Activated naive CD8-positive, alpha-beta T cell treated with anti-CD3 and anti-CD28 coated beads, Interleukin-2, amount 50 U/mL, for 24 hours (primary cell): Measurements from ENCODE around the gene PCSK5.
"Not testable (repeated sequence)": the region's sequence is repeated elsewhere in the genome, so short reads cannot be mapped to it uniquely, and the experiment has no call there.

Experiments used
- ATAC-seq: fragments of 150-1000 bp; cut with Tn5 transposase; one replicate; pipeline ENCODE4 v1.10.0; 2021
- DNase-seq: peaks from one replicate; pipeline ENCODE4 v3.0.0; 2021
- H3K27ac Mint-ChIP-seq: one replicate; pipeline ENCODE4 v1.8.0; 2021; ENCODE audit warnings: mild to moderate bottlenecking, mixed read lengths
- H3K27me3 Mint-ChIP-seq: one replicate; pipeline ENCODE4 v1.8.0; 2021; ENCODE audit warnings: mixed read lengths
- H3K36me3 Mint-ChIP-seq: one replicate; pipeline ENCODE4 v1.8.0; 2021; ENCODE audit warnings: low read depth, mixed read lengths
- H3K4me1 Mint-ChIP-seq: one replicate; pipeline ENCODE4 v1.8.0; 2021; ENCODE audit warnings: mixed read lengths
- H3K4me3 Mint-ChIP-seq: one replicate; pipeline ENCODE4 v1.8.0; 2021; ENCODE audit warnings: mild to moderate bottlenecking, moderate library complexity, mixed read lengths
- H3K9me3 Mint-ChIP-seq: one replicate; pipeline ENCODE4 v1.8.0; 2021; ENCODE audit warnings: mixed read lengths

The PCSK5 gene

GRCh38 chr9:76044266-76044819 lies 153.9 kb downstream of the PCSK5 start:
- Mint-ChIP-seq H3K4me3 (no peak overlapping the region), H3K9me3 (no peaks in the 10 kb centered on the region), H3K27ac (no peak overlapping the region), H3K27me3 (no peaks in the 10 kb centered on the region), H3K4me1 (no peaks in the 10 kb centered on the region), H3K36me3 (no peaks in the 10 kb centered on the region)
- DNase-seq: no peak
- no peak for ATAC-seq

- no peaks in the 10 kb centered on the region for H3K27me3 Mint-ChIP-seq
- no peak overlapping the region for H3K4me3 Mint-ChIP-seq
- H3K27ac Mint-ChIP-seq: no peak overlapping the region
- H3K36me3 Mint-ChIP-seq: no peaks in the 10 kb centered on the region
- H3K9me3 Mint-ChIP-seq: no peaks in the 10 kb centered on the region
- DNase-seq: no peak
- H3K4me1 Mint-ChIP-seq: no peaks in the 10 kb centered on the region
- no peak for ATAC-seq
Measured at GRCh38 chr9:76045221-76045620, 154.7 kb downstream of the PCSK5 start.

- Mint-ChIP-seq H3K9me3 (peaks cover 12% of the 10 kb centered on the region), H3K36me3 (peaks cover 9% of the 10 kb centered on the region), H3K27ac (no peak overlapping the region), H3K27me3 (no peaks in the 10 kb centered on the region), H3K4me3 (no peak overlapping the region), H3K4me1 (no peaks in the 10 kb centered on the region)
- DNase-seq (no peak), ATAC-seq (no peak)
Measured at GRCh38 chr9:76049341-76049740, 158.9 kb downstream of the PCSK5 start.

GRCh38 chr9:76067696-76068095 lies 177.2 kb downstream of the PCSK5 start:
- Mint-ChIP-seq H3K4me3 (no peak overlapping the region), H3K27ac (no peak overlapping the region), H3K9me3 (no peaks in the 10 kb centered on the region), H3K36me3 (peaks cover 7% of the 10 kb centered on the region), H3K4me1 (no peaks in the 10 kb centered on the region), H3K27me3 (no peaks in the 10 kb centered on the region)
- ATAC-seq (no peak), DNase-seq (no peak)

- no peaks in the 10 kb centered on the region for H3K27me3 Mint-ChIP-seq
- ATAC-seq: no peak
- no peak overlapping the region for H3K4me3 Mint-ChIP-seq
- H3K36me3 Mint-ChIP-seq: peaks cover 24% of the 10 kb centered on the region
- no peaks in the 10 kb centered on the region for H3K4me1 Mint-ChIP-seq
- DNase-seq: no peak
- H3K9me3 Mint-ChIP-seq: peaks cover 12% of the 10 kb centered on the region
- no peak overlapping the region for H3K27ac Mint-ChIP-seq
Measured at GRCh38 chr9:76077537-76077936, 187.1 kb downstream of the PCSK5 start.

GRCh38 chr9:76081281-76081680 lies 190.8 kb downstream of the PCSK5 start:
- not testable (repeated sequence) for ATAC-seq, H3K4me1 Mint-ChIP-seq, H3K27me3 Mint-ChIP-seq, H3K4me3 Mint-ChIP-seq, DNase-seq, H3K27ac Mint-ChIP-seq
- Mint-ChIP-seq H3K9me3 (peaks cover 12% of the 10 kb centered on the region), H3K36me3 (peaks cover 14% of the 10 kb centered on the region)

- Mint-ChIP-seq H3K27ac (no peak overlapping the region), H3K36me3 (peaks cover 14% of the 10 kb centered on the region), H3K9me3 (peaks cover 12% of the 10 kb centered on the region), H3K4me3 (no peak overlapping the region), H3K4me1 (no peaks in the 10 kb centered on the region), H3K27me3 (no peaks in the 10 kb centered on the region)
- no peak for DNase-seq
- no peak for ATAC-seq
Measured at GRCh38 chr9:76082057-76082456, 191.6 kb downstream of the PCSK5 start.

- Mint-ChIP-seq H3K27ac (no peak overlapping the region), H3K4me1 (no peaks in the 10 kb centered on the region), H3K36me3 (no peaks in the 10 kb centered on the region), H3K4me3 (no peak overlapping the region), H3K9me3 (no peaks in the 10 kb centered on the region), H3K27me3 (no peaks in the 10 kb centered on the region)
- no peak for DNase-seq
- no peak for ATAC-seq
Measured at GRCh38 chr9:76085596-76085995, 195.1 kb downstream of the PCSK5 start.

GRCh38 chr9:76086539-76086938 lies 196.1 kb downstream of the PCSK5 start:
- no peaks in the 10 kb centered on the region for H3K27me3 Mint-ChIP-seq
- H3K4me3 Mint-ChIP-seq: no peak overlapping the region
- no peak for DNase-seq
- ATAC-seq: no peak
- no peak overlapping the region for H3K27ac Mint-ChIP-seq
- no peaks in the 10 kb centered on the region for H3K9me3 Mint-ChIP-seq
- H3K36me3 Mint-ChIP-seq: no peaks in the 10 kb centered on the region
- no peaks in the 10 kb centered on the region for H3K4me1 Mint-ChIP-seq

- ATAC-seq (no peak), DNase-seq (no peak)
- no peaks in the 10 kb centered on the region for H3K4me1 Mint-ChIP-seq
- H3K9me3 Mint-ChIP-seq: no peaks in the 10 kb centered on the region
- no peaks in the 10 kb centered on the region for H3K36me3 Mint-ChIP-seq
- H3K27ac Mint-ChIP-seq: no peak overlapping the region
- H3K4me3 Mint-ChIP-seq: no peak overlapping the region
- no peaks in the 10 kb centered on the region for H3K27me3 Mint-ChIP-seq
Measured at GRCh38 chr9:76087976-76088375, 197.5 kb downstream of the PCSK5 start.

- ATAC-seq (no peak), DNase-seq (no peak)
- H3K4me3 Mint-ChIP-seq: no peak overlapping the region
- no peaks in the 10 kb centered on the region for H3K4me1 Mint-ChIP-seq
- no peaks in the 10 kb centered on the region for H3K9me3 Mint-ChIP-seq
- no peaks in the 10 kb centered on the region for H3K36me3 Mint-ChIP-seq
- H3K27me3 Mint-ChIP-seq: no peaks in the 10 kb centered on the region
- no peak overlapping the region for H3K27ac Mint-ChIP-seq
Measured at GRCh38 chr9:76090330-76090729, 199.9 kb downstream of the PCSK5 start.

- H3K4me1 Mint-ChIP-seq: no peaks in the 10 kb centered on the region
- H3K9me3 Mint-ChIP-seq: no peaks in the 10 kb centered on the region
- H3K4me3 Mint-ChIP-seq: no peak overlapping the region
- no peak overlapping the region for H3K27ac Mint-ChIP-seq
- ATAC-seq (no peak), DNase-seq (no peak)
- no peaks in the 10 kb centered on the region for H3K27me3 Mint-ChIP-seq
- no peaks in the 10 kb centered on the region for H3K36me3 Mint-ChIP-seq
Measured at GRCh38 chr9:76090909-76091308, 200.4 kb downstream of the PCSK5 start.

- H3K4me1 Mint-ChIP-seq: no peaks in the 10 kb centered on the region
- no peaks in the 10 kb centered on the region for H3K9me3 Mint-ChIP-seq
- H3K27ac Mint-ChIP-seq: no peak overlapping the region
- no peak for ATAC-seq
- H3K4me3 Mint-ChIP-seq: no peak overlapping the region
- no peaks in the 10 kb centered on the region for H3K36me3 Mint-ChIP-seq
- H3K27me3 Mint-ChIP-seq: no peaks in the 10 kb centered on the region
- no peak for DNase-seq
Measured at GRCh38 chr9:76092572-76092971, 202.1 kb downstream of the PCSK5 start.

GRCh38 chr9:76095585-76095984 lies 205.1 kb downstream of the PCSK5 start:
- no peaks in the 10 kb centered on the region for H3K4me1 Mint-ChIP-seq
- no peaks in the 10 kb centered on the region for H3K36me3 Mint-ChIP-seq
- ATAC-seq (no peak), DNase-seq (no peak)
- H3K27ac Mint-ChIP-seq: no peak overlapping the region
- H3K4me3 Mint-ChIP-seq: no peak overlapping the region
- no peaks in the 10 kb centered on the region for H3K27me3 Mint-ChIP-seq
- H3K9me3 Mint-ChIP-seq: no peaks in the 10 kb centered on the region

- Mint-ChIP-seq H3K27me3 (no peaks in the 10 kb centered on the region), H3K9me3 (no peaks in the 10 kb centered on the region), H3K4me3 (no peak overlapping the region), H3K4me1 (peaks cover 3% of the 10 kb centered on the region), H3K36me3 (peaks cover 6% of the 10 kb centered on the region), H3K27ac (no peak overlapping the region)
- no peak for DNase-seq
- no peak for ATAC-seq
Measured at GRCh38 chr9:76099516-76099915, 209.0 kb downstream of the PCSK5 start.

GRCh38 chr9:76101075-76101474 lies 210.6 kb downstream of the PCSK5 start:
- Mint-ChIP-seq H3K27me3 (no peaks in the 10 kb centered on the region), H3K9me3 (no peaks in the 10 kb centered on the region), H3K27ac (no peak overlapping the region), H3K36me3 (peaks cover 6% of the 10 kb centered on the region), H3K4me3 (no peak overlapping the region), H3K4me1 (peaks cover 3% of the 10 kb centered on the region)
- DNase-seq (no peak), ATAC-seq (no peak)
